Loucy (cell line): ENCODE results near the gene SAC3D1.

Source experiments
- EZH2phosphoT487 ChIP-seq: fragments of 200-600 bp; IDR thresholded peaks from 2 replicates; pipeline ENCODE4 v1.6.1; 2018; ENCODE audit warnings: antibody characterized with exemption, mild to moderate bottlenecking, moderate library complexity, borderline replicate concordance
- TF ChIP-seq, protein P1 (sequence below): fragments of 200-600 bp; sonication (generic); conservative IDR thresholded peaks from 2 replicates; pipeline ENCODE4 v1.5.1; 2014; ENCODE audit warnings: mild to moderate bottlenecking, antibody characterized with exemption, low read length

DNA sequence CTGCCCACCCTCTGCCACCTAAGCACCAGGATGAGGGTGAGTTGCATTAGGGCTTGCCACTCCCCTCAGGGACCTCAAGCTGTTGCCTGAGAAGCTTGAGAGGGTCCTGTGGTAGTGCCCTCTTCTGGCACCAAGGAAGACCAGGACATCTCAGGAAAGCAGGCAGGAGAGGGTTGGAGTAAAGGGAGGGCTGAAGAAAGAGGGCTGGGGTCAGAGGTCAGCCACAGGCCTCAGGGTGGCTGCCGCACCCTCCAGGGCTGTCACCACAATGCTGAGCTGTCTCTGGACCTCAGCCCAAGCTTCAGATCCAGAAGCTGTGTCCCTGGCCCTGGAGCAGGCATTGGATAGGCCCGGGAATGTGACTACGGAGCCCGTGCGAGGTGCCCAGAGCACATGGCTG is 4.1 kb downstream of the SAC3D1 start:
- TF ChIP-seq, protein P1, sequence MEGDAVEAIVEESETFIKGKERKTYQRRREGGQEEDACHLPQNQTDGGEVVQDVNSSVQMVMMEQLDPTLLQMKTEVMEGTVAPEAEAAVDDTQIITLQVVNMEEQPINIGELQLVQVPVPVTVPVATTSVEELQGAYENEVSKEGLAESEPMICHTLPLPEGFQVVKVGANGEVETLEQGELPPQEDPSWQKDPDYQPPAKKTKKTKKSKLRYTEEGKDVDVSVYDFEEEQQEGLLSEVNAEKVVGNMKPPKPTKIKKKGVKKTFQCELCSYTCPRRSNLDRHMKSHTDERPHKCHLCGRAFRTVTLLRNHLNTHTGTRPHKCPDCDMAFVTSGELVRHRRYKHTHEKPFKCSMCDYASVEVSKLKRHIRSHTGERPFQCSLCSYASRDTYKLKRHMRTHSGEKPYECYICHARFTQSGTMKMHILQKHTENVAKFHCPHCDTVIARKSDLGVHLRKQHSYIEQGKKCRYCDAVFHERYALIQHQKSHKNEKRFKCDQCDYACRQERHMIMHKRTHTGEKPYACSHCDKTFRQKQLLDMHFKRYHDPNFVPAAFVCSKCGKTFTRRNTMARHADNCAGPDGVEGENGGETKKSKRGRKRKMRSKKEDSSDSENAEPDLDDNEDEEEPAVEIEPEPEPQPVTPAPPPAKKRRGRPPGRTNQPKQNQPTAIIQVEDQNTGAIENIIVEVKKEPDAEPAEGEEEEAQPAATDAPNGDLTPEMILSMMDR, result no peak
- TF ChIP-seq EZH2phosphoT487, result no peak
